Islet precursor cell (in vitro differentiated cells): ENCODE data around the gene RRP15.
A peak's percentile ranks its signal among the peaks of the same experiment; 100 is the strongest.
"Not testable (repeated sequence)": the region's sequence is repeated elsewhere in the genome, so short reads cannot be mapped to it uniquely, and the experiment has no call there.

Source experiments
- DNase-seq: peaks from one replicate; pipeline ENCODE4 v3.0.0-alpha.2; 2018

RRP15 gene

GRCh38 chr1:218297867-218298266, 12.8 kb downstream of the RRP15 start:
- DNase-seq, result no peak

GRCh38 chr1:218298398-218298797, 13.3 kb downstream of the RRP15 start:
- DNase-seq, result no peak

- DNase-seq, result no peak
These were observed 14.3 kb downstream of the RRP15 start for GRCh38 chr1:218299416-218299815.

GRCh38 chr1:218301217-218301616, 16.1 kb downstream of the RRP15 start:
- DNase-seq, result no peak

- DNase-seq, result no peak
These were observed 17.1 kb downstream of the RRP15 start for GRCh38 chr1:218302155-218302554.

GRCh38 chr1:218303176-218303879, 18.2 kb downstream of the RRP15 start:
- no peak for DNase-seq

- DNase-seq, result peak; percentile 56
These were observed 19.4 kb downstream of the RRP15 start for GRCh38 chr1:218304281-218305039.

GRCh38 chr1:218305472-218306064, 20.5 kb downstream of the RRP15 start:
- no peak for DNase-seq

GRCh38 chr1:218312509-218312908, 27.4 kb downstream of the RRP15 start:
- DNase-seq, result no peak

- no peak for DNase-seq
These were observed 29.2 kb downstream of the RRP15 start for GRCh38 chr1:218314316-218314715.

GRCh38 chr1:218315638-218316037, 30.5 kb downstream of the RRP15 start:
- DNase-seq, result no peak

GRCh38 chr1:218317061-218317460, 32.0 kb downstream of the RRP15 start:
- DNase-seq, result no peak

- not testable (repeated sequence) for DNase-seq
These were observed 35.1 kb downstream of the RRP15 start for GRCh38 chr1:218320182-218320581.

GRCh38 chr1:218322762-218323161, 37.7 kb downstream of the RRP15 start:
- no peak for DNase-seq

- no peak for DNase-seq
These were observed 38.6 kb downstream of the RRP15 start for GRCh38 chr1:218323568-218324225.

GRCh38 chr1:218324226-218324580, 39.1 kb downstream of the RRP15 start:
- no peak for DNase-seq

- DNase-seq, result no peak
These were observed 43.7 kb downstream of the RRP15 start for GRCh38 chr1:218328769-218329168.

- no peak for DNase-seq
These were observed 45.0 kb downstream of the RRP15 start for GRCh38 chr1:218330043-218330623.

GRCh38 chr1:218332416-218332815, 47.3 kb downstream of the RRP15 start:
- no peak for DNase-seq

GRCh38 chr1:218336328-218336727, 51.2 kb downstream of the RRP15 start:
- peak; percentile 86 for DNase-seq

- no peak for DNase-seq
These were observed 54.3 kb downstream of the RRP15 start for GRCh38 chr1:218339267-218339831.

GRCh38 chr1:218341325-218341724, 56.2 kb downstream of the RRP15 start:
- no peak for DNase-seq

- DNase-seq, result no peak
These were observed 57.0 kb downstream of the RRP15 start for GRCh38 chr1:218342091-218342490.
